K562 (cell line): ENCODE measurements around the gene IRF3. TPM values are rescaled to one million over a fixed set of nuclear protein-coding genes. Genes with fewer than 3 reads are reported as not detected.
A peak's percentile ranks its signal among the peaks of the same experiment; 100 is the strongest.

Experiments used
- ARID2 ChIP-seq: fragments of 450-650 bp; IDR thresholded peaks from 2 replicates; pipeline ENCODE4 v1.6.1; 2017; ENCODE audit warnings: antibody characterized with exemption, mild to moderate bottlenecking
- DIDO1 ChIP-seq: fragments of 450-650 bp; IDR thresholded peaks from 2 replicates; pipeline ENCODE4 v1.6.1; 2016; ENCODE audit warnings: low read depth, missing biosample characterization, missing genetic modification characterization
- FOS ChIP-seq: IDR thresholded peaks from 3 replicates; pipeline ENCODE4 v1.6.1; 2011; ENCODE audit not compliant: insufficient read length; ENCODE audit errors: extremely low read depth
- HDAC6 ChIP-seq: IDR thresholded peaks from 2 replicates; pipeline ENCODE4 v1.6.1; 2012; ENCODE audit warnings: low read depth, mild to moderate bottlenecking, control low read depth, inconsistent platforms, low read length, moderate library complexity
- ID3 ChIP-seq, 2 experiments: fragments of 250-450 bp in 1 of 2; fragments of 450-650 bp in 1 of 2; sonication (Bioruptor Pico) in 1 of 2; IDR thresholded peaks; 2 replicates each; pipeline versions ENCODE4 v1.6.1 to v1.8.0; 2016 to 2021; ENCODE audit warnings: mild to moderate bottlenecking in 2 of 2, moderate library complexity in 2 of 2, missing compliant biosample characterization in 1 of 2, missing genetic modification characterization in 1 of 2
- JUN ChIP-seq, 2 experiments: sonication (generic) in 1 of 2; formaldehyde crosslinking in 1 of 2; IDR thresholded peaks; 2 replicates each; pipeline versions ENCODE4 v1.6.1 to v1.8.0; 2012 to 2022; ENCODE audit warnings: borderline replicate concordance in 2 of 2, mild to moderate bottlenecking in 2 of 2, improper control_type of control experiment in 1 of 2, low read depth in 1 of 2, low read length in 1 of 2, missing genetic modification reagents in 1 of 2
- L3MBTL2 ChIP-seq: fragments of 450-650 bp; IDR thresholded peaks from 2 replicates; pipeline ENCODE4 v1.6.1; 2016; ENCODE audit warnings: mild to moderate bottlenecking, moderate library complexity
- MAFG ChIP-seq: fragments of 450-650 bp; conservative IDR thresholded peaks from 2 replicates; pipeline ENCODE4 v1.6.1; 2016; ENCODE audit warnings: missing genetic modification characterization, missing compliant biosample characterization
- MTA1 ChIP-seq: fragments of 450-650 bp; IDR thresholded peaks from 2 replicates; pipeline ENCODE4 v1.6.1; 2017; ENCODE audit warnings: borderline replicate concordance
- POLR2AphosphoS5 ChIP-seq: IDR thresholded peaks from 2 replicates; pipeline ENCODE4 v1.6.1; 2011; ENCODE audit warnings: mild to moderate bottlenecking, low read depth, low read length, moderate library complexity; ENCODE audit not compliant: control insufficient read depth, insufficient read depth
- SIN3A ChIP-seq, 2 experiments: fragments of 150-350 bp in 1 of 2; IDR thresholded peaks; 2 replicates each; pipeline ENCODE4 v1.6.1; 2011 to 2016; ENCODE audit warnings: borderline replicate concordance in 2 of 2, low read depth in 2 of 2, low read length in 2 of 2, mild to moderate bottlenecking in 2 of 2, moderate library complexity in 2 of 2; ENCODE audit not compliant: control insufficient read depth in 1 of 2
- SOX6 ChIP-seq: fragments of 450-650 bp; IDR thresholded peaks from 2 replicates; pipeline ENCODE4 v1.6.1; 2014; ENCODE audit warnings: mild to moderate bottlenecking
- THAP12 ChIP-seq: fragments of 250-450 bp; sonication (Bioruptor Pico); IDR thresholded peaks from 2 replicates; pipeline ENCODE4 v1.9.0; 2021; ENCODE audit warnings: mild to moderate bottlenecking, inconsistent platforms
- TOE1 ChIP-seq, 2 experiments: fragments of 450-650 bp in 1 of 2; sonication (generic) in 1 of 2; formaldehyde crosslinking in 1 of 2; IDR thresholded peaks; 2 replicates each; pipeline versions ENCODE4 v1.7.1 to v1.8.0; 2016 to 2022; ENCODE audit warnings: borderline replicate concordance in 2 of 2, mild to moderate bottlenecking in 2 of 2, antibody characterized with exemption in 1 of 2, inconsistent platforms in 1 of 2, low read depth in 1 of 2, missing genetic modification reagents in 1 of 2, moderate library complexity in 1 of 2
- TRIM28 ChIP-seq: fragments of 450-650 bp; IDR thresholded peaks from 2 replicates; pipeline ENCODE4 v1.6.1; 2017
- ZNF197 ChIP-seq: fragments of 200-800 bp; sonication (Bioruptor generic); IDR thresholded peaks from 2 replicates; pipeline ENCODE4 v1.6.1; 2016; ENCODE audit warnings: low read depth, missing genetic modification characterization, missing compliant biosample characterization
- polyA plus RNA-seq, 8 experiments: library from polyadenylated mRNA; depleted of rRNA in 4 of 8; stranded (reverse) in 5 of 8; unstranded in 3 of 8; fragments of >200 nt; fragmentation: Nextera tagmentation in 2 of 8; fragmentation: Illumina TruSeq in 1 of 8; extraction: Ambion mirVana in 2 of 8; extraction: Trizol in 1 of 8; gene quantifications; 2 replicates each; pipeline versions ENCODE4 v1.2.1 to v1.2.3, GENCODE V29; 2011 to 2014; ENCODE audit warnings: inconsistent platforms in 1 of 8, missing spikeins in 1 of 8
- total RNA-seq, 7 experiments: library from RNA; depleted of rRNA in 6 of 7; stranded (reverse); fragments of >200 nt in 6 of 7; fragmentation: Illumina TruSeq in 2 of 7; extraction: Trizol in 2 of 7; gene quantifications; 2 replicates each; pipeline versions ENCODE4 v1.2.1 to v1.2.3, GENCODE V29; 2011 to 2021; ENCODE audit warnings: low replicate concordance in 1 of 7

Gene IRF3
- total and polyA plus RNA-seq, 9 of the 15 experiments (the other 6 are each of a cell fraction or from before 2014, with no cell fraction given): 7.5 to 145 (median 65.4) TPM

GRCh38 chr19:49676136-49676783 is 10.6 kb upstream of the IRF3 start (continued):
- TF ChIP-seq JUN (IDR thresholded peaks at IDR 0.05; ENCODE audit: borderline replicate concordance, low read depth, low read length): 0 out of 2 replicates have a peak, but pooled peaks have one; percentile 19
- 0 out of 2 replicates have a peak, but pooled peaks have one; percentile 37 for TF ChIP-seq JUN (CRISPR knock-in tag; IDR thresholded peaks at IDR 0.05; ENCODE audit: borderline replicate concordance)
- TF ChIP-seq L3MBTL2: peak; percentile 30
- 0 out of 2 replicates have a peak, but pooled peaks have one; percentile 56 for TF ChIP-seq TRIM28
- peak; percentile 11 for TF ChIP-seq FOS
- TF ChIP-seq POLR2AphosphoS5: peak; percentile 80
- peak; percentile 47; the same call in 1 of the 2 replicates for TF ChIP-seq SOX6
- peak; percentile 61; the same call in 1 of the 2 replicates for TF ChIP-seq MTA1
- TF ChIP-seq ID3 (CRISPR knock-in tag; IDR thresholded peaks at IDR 0.05): no peak
- 0 out of 2 replicates have a peak, but pooled peaks have one; percentile 36 for TF ChIP-seq ID3 (tag; IDR thresholded peaks at IDR 0.05)
- TF ChIP-seq ZNF197 (CRISPR knock-in tag): 0 out of 2 replicates have a peak, but pooled peaks have one; percentile 18
- peak; percentile 98 for TF ChIP-seq TOE1 (IDR thresholded peaks at IDR 0.05; ENCODE audit: borderline replicate concordance)
- no peak for TF ChIP-seq TOE1 (CRISPR knock-in tag; IDR thresholded peaks at IDR 0.05; ENCODE audit: borderline replicate concordance, low read depth)
- TF ChIP-seq THAP12 (CRISPR knock-in tag): no peak
- TF ChIP-seq SIN3A (IDR thresholded peaks at IDR 0.05; ENCODE audit: borderline replicate concordance in 2 of 2, control insufficient read depth in 1 of 2, low read depth in 2 of 2, low read length in 2 of 2): peak in 1 of 2 experiments; percentile 72; a peak in 1 of 4 replicates
- 0 out of 2 replicates have a peak, but pooled peaks have one; percentile 39 for TF ChIP-seq MAFG
- no peak for TF ChIP-seq HDAC6
- 0 out of 2 replicates have a peak, but pooled peaks have one; percentile 18 for TF ChIP-seq DIDO1 (tag)
- TF ChIP-seq ARID2: no peak
